GM18858 (cell line): Measurements from ENCODE around the gene NCKAP5.

ENCODE experiments used
- ATAC-seq: cut with Tn5 transposase; IDR thresholded peaks from one replicate; pipeline ENCODE4 v1.9.1; 2021; ENCODE audit not compliant: unreplicated experiment

The NCKAP5 gene

DNA sequence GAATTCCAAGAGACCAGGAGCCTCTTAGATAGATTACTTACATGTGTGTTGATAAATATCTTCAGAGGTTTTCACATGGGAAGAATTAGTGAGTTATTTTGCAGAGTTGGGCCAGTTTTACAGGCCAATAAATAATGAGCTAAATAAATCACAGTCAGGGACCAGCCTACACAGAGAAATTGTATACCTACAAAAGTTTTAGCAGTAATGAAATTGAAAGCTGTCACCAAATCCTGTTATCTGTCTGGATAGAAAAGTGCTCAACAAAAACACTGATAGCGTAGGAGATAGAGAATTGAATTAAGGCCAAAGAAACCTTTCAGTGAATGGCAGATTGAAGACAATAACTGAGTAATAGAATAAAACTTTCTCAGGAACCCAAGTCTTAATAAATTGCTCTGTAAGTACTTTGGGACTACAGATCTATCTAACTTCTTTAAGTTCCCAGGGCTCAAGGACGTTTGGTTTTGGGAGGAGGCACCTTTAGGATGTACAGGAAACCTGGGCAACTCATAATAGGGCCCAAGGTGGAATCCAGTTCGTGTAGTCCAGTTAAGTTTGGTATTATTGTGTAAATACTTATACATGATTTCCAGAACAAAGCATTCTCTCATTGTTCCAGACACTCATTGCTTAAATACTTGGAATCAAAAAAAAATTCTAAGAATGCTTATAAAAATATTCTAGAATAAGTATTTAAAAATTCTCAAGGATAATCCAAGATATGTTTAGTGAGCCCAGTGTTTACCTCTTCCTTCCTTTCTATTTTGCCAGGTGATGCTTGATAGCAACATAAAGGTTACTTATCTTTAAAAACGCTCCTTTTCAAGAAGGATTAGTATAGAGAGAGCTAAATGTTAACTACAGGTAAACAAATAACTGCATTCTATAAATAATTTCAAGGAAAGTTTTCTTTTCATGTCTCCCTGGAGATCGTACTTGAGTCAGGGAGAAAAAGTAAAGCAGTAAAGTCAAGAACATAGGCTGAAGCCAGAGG, 134.5 kb downstream of the NCKAP5 start:
- ATAC-seq, result no peak

DNA sequence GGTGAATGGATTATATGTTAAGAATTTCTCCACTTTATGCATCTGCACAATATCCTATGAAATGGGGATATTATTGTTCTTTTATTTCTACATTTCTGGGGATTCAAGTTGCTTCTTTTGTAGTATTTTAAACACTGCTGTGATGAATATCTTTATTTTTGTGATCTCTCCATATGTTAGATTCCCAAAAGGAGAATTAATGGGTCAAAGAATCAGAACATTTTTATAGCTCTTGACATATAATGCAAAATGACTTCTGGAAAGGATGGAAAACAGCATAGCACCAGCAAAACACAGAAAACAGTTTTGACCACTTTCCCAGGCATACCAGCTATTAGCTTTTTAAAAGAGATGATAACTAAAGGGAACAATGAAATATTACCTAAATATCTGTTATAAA, 135.5 kb downstream of the NCKAP5 start:
- no peak for ATAC-seq

DNA sequence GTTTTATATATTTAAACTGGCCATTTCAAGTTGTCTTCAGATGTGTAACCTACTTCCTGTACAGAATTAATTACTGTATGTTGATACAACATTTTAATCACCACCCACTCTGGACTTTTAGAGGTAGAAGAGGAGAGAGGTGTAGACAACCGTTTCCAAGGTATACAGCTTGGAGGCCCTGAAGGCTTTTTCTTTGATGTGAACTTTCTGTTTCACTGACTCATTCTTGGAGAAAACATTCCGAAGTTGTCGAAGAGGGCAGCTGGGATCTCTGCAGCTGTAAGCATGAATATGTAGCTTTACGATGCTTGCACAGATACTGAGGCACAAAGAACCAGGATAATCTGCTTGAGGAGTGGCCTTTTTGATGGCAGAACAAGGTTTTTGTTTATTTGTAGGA, 137.0 kb downstream of the NCKAP5 start:
- no peak for ATAC-seq

DNA sequence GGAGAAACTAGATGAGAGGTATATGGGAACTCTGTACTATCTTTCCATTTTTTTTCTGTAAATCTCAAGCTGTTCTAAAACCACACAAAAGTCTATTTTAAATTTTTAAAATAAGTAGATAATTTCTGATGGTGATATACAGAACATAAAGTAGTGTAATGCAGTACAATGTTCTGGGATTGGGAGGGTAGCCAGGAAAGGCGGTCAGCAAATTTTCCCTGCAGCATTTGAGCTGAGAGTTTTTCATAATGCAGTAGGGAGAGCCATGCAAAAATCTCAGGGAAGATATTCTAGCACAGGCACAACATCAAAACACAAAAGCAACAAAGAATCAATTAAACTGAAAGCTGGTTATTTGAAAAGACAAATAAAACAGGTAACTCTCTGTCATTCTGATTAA, 141.5 kb downstream of the NCKAP5 start:
- ATAC-seq, result no peak

DNA sequence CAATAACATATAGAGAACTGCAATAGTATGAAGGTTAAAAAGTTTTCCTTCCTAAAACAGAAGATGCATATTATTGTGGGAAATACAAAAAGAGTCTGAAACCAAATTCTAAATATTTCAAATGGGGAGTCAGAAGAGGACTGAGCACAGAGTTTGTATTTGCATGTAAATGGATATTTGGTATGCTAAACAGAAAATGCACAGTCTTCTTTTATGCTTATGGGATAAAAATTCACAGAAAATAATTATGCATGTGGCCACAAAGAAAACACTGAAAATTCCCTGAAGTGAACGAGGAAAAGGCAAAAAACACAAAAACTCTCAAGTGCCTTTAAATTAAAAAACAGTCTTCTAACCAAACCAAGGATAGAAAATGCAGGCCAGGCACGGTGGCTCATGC, 142.7 kb downstream of the NCKAP5 start:
- ATAC-seq, result no peak

DNA sequence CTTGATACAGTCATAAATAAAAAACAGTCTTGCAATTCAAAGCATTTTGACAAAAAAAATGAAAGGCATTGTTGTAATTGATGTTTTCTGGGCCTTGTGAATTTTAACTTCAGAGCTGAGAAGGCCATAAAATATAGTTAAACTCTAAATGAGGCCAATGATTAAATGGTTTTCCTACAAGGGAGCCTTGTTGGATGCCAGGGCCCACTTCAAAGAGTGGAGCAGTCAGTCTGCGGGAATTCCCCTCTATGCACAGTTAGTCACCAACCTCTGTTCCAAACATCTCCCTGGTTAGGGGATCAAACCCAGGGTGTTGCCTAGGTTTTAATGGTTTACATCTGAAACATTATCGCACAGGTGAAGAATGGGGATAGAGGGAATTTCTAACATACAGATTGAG, 143.4 kb downstream of the NCKAP5 start:
- no peak for ATAC-seq

DNA sequence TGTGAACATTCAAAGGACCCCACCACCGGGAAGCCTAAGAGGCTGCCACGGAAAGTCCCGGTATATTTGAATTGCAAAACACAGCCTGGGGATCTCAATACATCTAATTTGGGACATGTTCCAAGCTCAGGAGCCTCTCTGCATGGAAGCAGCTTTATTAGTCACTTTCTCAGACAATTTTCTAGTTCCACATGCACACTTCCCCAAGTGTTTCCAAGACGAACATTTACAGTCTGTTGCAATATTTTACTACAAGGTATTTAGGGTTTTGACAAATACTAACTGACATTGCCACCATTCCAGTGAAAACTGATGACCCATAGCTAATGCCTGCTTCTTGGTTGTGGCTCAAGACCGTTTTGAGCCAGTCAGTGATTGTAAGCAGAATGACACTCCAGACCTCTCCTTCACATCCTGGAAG, 145.3 kb downstream of the NCKAP5 start:
- no peak for ATAC-seq

DNA sequence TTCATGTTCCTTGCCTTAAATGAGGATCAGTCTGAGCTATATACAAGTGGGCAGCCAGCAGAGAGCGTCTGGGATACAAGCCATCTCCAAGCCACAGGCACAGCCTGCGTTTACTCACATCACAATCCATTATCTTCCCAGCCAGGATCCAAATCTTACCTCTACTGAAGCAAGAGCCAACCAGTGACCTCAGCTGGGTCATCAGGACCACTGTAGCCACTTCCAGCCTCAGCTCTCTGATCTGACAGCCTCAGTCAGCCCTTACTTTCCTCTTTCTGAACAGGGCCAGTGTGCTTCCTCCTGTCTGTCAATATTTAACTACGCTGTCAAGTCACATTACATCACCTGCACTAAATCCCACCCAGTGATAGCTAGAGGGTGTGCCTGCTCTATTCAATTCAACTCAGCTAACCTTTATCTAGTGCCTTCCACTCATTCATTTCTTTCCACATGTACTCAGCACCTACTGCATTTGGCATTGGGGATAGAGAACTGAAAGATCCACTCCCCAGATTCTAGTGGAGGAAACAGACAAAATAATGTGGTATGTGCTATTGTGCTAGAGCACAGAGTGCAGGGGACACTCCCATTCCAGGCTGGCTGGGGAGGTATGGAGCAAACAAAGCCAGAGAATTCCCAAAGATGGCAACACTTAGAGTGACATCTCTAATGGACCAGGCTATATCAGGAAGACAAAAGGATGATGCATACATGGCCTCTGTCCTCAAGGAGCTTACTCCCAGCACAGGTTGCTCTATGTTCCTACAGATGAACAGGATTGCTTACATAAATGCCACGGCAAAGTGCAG, 146.5 kb downstream of the NCKAP5 start:
- peak; percentile 82 for ATAC-seq

DNA sequence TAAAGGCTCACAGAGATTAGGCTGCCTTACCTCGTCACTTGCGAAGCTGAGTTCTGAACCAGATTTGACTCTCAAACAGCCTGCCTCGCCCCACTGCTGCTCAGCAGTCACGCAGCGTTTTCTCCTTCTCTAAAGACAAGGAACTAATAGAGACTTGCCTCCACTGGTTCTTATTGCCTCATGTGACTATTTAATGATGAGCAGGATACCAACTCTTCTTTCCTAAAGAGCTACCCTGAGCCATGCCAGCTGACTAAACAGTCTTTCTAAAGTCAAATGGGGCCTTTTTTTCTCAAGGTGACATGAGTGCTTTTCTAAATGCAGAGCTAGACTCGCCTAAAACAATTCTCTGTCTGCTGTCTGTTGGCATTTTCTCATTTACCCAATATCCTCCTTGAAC, 147.5 kb downstream of the NCKAP5 start:
- ATAC-seq, result no peak

DNA sequence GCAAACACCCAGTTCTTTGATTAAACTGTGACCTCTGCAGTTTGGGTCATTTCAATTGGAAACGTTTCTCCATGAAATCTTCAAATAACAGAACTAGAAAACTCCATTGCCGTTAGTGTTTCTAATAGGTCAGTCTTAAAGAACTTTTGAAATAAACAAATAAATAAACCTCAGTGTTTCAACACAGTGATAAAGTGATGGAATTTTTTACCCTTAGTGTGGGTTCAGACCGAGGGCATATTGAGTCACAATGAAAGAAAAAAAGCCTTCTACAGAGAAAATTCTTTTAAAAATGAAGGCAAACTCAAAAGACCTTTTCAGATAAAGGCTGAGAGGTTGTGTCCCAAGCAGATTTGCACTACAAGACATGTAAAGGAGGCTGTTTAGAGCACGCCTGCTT, 149.6 kb downstream of the NCKAP5 start:
- ATAC-seq, result no peak

DNA sequence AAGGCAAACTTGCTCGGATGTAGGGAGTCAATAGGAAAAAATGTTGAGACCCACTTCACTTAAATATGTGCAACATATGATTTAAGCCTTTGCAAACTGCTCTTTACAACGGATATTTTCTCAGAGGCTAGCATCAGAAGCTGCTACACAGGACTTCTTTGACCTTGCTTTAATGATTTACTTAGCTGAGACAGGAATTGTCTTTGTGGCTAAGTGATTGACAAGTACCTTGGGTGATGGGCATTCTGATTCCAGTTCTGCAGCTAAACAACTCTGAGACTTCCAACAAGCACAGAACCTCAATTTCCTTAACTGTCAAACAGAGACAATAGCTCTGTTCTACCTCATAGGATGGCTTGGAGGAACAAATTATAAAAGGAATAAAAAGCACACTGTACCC, 150.2 kb downstream of the NCKAP5 start:
- no peak for ATAC-seq

DNA sequence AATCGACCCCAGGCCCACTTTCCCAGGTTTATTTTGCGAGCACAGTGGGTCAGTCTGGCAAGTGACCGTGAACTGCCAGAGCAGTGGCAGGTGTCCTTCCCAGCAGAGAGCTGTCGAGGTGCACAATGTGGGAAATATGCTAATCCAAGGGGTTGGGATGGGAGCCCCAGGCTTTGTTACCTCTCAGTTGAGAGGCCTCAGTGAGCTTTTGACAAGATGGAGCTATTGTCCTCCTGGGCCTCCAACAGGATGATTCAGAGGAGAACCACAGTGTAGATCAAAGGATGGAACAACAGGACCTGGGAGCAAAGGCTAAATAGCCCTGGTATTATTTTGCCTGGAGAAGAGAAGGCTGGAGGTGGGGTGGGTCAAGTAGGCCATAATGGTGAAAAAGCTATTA, 150.8 kb downstream of the NCKAP5 start:
- no peak for ATAC-seq

DNA sequence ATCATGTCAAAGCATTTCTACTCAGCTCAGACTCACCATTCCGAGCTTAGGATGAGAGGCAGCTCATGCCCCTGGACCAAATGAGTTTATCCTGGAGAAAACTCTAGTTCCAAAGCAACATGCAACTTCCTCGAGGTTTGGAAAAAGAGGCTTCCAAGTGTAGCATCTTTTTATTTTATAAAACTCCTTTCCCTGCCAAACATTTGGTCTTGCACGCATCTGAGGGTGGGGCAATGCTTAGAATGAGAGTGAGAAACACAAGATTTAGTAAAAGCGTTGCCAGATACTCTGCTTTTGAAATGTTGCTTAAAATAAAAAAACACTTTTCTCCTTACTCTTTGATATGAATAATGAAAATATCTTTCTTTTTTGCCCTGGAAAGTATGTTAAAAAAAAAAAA, 151.5 kb downstream of the NCKAP5 start:
- no peak for ATAC-seq

DNA sequence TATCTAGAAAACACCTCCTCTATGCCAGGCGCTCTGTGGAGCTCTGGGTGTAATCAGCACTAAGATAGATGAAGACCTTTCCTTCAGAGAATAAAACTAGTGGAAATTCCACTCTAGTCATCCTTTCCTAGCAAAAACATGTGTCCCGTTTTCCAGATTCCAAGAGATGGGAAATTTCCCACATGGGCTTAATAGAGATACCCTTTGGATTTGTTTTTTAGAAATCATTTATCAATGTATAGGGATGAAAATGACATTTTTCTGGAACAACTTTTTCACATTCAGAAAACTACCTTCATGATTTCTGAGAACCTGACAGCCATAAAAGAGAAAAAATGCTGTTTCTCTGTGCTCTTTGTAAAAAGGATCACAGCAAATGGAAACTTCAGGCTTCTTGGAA, 152.1 kb downstream of the NCKAP5 start:
- no peak for ATAC-seq

DNA sequence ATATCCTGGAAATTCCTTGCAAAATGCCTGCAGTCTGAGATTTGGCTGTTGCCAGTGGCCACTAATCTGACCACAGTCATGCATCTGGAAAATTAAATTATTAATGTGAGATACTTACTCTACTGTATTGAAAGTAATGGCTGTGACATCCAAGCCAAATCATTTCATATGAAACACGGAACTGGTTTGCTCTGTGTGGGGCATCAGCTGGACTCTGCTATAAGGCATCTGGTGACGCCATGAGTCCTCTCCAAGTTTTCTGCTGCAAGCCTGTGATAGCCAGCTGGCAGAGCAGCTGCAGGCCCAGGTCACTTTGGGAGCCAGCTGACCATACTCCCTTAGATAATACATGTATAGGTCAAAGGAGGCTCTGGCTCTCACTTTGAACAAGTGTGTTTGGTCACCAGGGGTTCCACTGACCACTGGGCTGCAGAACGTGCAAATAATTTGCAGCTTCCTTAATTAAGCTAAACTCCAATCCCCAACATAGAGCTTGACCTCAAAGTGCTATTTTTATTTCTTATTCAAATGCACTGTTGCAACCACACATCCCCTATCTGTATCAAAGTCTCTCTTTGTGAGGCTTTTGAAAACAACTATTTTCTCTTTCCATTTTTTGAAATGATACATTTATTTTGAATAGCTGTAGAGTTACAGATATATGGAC, 152.9 kb downstream of the NCKAP5 start:
- ATAC-seq, result no peak

DNA sequence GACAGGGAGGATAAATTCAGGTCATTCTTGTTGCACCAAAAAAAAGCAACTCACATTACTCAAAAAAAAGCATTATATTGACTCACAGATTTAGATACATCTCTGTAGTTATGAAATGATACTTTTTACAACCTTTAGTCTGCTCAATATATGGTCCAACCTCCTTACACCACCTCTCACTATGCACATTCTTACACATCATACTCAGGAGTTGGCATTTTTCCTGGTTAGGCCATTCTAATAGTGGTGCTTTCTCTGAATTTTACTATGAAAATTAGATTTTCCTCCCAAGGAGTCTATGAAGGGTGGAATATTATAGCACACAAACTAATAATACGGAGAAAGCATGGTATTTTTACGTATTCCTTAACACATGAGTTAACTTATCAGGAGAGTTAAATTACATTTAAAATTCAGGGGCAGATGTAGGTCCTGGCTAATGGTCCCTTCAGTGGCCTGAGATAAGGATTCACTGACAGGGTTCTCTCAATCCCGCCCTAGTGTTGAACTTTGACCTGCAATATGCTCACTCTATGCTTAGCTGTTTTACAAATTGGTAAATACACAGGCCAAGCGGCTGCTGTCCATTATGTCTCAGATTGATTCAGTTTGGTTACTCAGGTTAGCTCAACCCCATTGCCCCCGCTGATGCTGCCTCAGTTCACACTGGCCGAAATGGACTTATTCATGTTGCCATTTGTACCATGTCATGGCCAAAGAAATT, 153.6 kb downstream of the NCKAP5 start:
- ATAC-seq, result no peak

DNA sequence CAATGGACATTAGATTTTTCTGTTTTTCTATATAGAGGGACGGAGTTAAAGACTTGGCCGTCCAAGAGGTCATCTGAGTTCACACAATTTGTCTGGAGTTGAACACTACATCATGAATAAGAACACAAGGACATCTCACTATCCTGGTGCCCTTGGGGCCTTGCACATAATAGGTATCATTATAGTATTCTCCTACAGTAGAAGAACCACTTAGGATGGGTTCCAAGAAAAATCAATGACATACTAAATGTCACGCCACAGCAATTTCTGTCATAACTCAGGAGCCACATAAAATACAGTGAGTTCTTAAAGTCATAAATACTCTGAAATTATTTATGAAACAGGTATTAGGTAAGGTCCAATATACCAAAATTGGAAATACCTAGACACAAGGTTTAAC, 154.4 kb downstream of the NCKAP5 start:
- ATAC-seq, result no peak

DNA sequence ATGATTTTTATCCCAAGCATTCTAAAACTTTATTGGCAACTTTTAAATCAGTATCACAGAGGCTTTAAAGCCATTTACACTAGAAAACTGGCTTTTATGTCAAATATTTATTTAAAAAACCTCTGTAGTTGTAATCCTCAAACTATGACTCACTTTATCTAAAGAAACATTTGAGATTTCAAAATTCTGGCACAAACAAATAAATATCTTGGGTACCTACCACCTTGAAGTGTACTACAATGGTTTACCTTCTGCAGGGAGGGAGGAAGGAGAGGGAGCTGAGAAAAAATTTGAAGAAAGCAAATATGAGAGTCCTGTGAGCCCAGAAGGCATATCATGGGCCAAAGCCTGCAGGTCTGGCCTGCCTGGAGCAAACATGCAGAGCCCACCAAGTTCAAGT, 155.6 kb downstream of the NCKAP5 start:
- no peak for ATAC-seq

DNA sequence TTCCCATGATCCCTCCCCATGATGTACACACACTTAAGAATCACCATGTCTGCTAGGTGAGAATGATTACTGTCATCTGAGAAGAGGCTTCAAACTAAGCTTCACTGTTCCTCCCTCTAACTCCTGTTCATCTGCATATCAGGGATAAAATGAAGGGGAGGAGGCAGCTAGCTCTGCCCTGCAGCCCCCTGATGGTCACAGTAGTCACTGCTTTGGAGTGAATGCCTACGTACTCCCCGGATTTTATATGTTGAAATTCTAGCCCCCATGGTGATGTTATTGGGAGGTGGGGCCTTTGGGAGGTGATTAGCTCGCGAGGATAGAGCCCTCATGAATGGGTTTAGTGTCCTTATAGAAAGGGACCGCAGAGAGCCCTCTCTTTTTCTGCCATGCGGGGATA, 156.4 kb downstream of the NCKAP5 start:
- ATAC-seq, result no peak

DNA sequence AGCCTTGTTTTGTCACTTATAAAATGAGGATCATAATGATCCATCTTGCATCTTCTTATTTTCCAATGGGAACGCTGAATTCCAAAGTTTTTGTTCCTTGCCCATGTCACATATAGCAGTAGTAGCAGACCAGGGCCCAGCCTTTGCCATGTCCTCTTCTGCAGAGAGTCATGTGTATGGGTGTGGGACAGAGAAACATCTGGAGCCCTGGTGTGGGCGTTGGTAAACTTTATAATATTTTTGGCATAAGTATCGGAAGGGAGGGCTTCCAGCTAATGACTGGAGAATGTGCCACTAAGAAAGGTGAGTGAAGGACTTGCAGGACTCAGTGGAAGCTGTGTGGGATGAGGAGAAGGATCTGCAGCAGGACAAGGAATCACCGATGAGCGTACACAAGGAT, 157.2 kb downstream of the NCKAP5 start:
- no peak for ATAC-seq
